Measurements from ENCODE around the gene CD52.

Gene CD52

DNA sequence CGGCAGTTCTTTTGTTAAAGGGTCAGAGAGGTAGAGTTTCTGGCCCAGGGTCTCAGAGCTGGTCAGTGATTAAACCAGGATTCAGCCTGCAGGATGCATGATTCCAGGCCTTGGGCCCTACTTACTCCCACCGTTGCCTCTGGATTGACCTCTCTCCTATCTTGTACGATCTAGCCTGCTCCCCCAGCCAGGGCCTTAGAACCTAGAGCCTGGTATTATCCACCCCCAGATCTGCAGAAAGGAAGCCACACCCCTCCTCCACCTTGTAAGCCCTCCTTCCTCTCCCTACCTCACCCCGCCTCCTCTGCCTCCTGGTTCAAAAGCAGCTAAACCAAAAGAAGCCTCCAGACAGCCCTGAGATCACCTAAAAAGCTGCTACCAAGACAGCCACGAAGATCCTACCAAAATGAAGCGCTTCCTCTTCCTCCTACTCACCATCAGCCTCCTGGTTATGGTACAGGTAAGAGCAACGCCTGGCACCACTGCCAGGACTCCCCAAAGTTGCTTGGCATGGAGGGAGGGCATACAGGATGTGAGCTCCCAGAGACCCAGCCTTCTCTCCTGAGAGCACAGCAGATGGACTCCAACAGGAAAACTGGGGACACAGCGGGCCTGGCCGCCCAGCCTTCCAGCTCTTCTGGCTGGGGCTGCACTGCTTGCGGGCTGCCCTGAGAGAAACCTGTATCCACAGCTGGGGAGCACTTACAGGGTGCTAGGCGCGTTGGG is at the start of gene CD52:
TSS of gene CD52 (plus strand) at position 347 of the 726 bp plus-strand sequence. CDS start at position 407, 60 bp downstream.
- DNase-seq, result no peak

- no peak for DNase-seq
Measured at GRCh38 chr1:26268290-26269197, 49.2 kb upstream of the CD52 start.

DNA sequence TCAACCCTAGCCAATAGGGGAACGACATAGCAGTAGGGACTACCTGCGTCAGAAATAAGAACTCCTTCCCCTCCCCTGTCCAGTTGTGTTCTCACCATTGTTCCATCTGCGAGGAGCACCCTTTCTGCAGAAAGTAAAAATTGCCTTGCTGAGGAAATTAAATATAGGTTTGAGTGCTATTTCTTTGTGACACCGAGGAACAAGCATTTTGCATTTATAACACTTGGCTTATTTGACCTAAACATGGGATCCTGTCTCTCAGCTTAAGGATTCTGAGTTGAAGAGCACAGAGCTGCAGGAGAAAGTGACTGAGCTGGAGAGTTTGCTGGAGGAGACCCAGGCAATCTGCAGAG is 48.6 kb upstream of the CD52 start:
- DNase-seq, result no peak

DNA sequence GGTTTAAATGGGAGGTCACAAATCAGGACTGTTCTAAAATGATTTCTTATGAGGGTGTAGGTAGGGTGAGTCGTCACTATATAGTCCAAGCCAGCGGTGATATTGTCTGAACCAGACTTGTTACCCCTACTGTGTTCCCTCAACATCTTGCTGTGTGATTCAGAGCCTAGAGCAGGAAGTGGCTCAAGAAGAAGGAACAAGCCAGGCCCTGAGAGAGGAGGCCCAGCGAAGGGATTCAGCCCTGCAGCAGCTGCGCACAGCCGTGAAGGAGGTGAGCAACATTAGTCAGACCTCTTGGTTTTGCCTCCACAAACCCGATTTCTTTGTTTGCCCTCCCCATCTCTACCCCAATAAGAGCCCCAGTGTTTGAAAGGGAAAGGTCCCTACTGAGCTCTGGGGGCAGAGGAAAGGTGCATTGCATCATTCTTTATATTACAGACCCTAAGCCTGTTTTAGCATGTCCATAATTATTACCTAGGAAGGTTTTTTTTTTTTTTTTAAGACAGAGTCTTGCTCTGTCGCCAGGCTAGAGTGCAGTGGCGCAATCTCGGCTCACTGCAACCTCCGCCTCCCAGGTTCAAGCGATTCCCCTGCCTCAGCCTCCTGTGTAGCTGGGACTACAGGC is 42.8 kb upstream of the CD52 start:
- DNase-seq, result no peak

DNA sequence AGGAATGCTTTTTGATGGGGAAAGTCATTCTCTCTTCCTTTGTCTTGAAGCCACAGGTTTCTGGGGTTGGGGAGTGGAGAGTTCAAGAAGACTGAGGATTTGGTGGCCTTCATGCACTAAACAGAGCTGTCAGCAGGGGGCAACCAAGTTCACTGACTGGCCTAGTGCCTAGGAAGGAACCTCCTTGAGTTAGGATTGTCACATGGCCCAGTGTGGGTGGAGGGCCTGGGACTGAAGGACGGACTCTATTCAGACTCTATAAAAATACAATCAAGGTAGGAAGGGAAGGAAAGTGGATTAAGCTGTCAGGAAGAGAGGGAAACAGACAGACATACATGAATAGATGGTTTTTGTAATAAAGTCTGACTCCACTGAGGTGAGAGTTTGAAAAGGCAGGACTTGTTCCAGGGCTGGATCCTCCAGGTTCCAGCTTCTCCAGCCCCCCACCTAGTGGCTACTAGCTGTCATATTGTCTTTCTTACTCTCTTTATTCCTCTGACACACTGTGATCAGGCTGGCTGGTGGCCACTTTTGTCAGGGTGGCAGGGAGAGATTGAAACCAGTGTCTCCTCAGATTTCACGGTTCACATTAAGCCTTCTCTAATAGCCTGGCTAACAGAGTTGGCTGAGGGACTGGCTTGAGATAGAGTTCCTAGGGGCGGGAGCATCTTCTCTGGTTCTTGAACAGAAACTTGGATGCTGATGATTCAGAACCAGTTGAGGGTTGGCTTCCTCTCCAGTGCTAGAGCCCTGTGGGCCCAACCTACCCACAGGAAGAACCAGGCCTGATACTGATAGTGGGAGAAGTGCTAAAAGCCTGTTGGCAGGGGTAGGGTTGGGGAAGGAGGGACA is 42.0 kb upstream of the CD52 start:
- DNase-seq, result peak; percentile 37

DNA sequence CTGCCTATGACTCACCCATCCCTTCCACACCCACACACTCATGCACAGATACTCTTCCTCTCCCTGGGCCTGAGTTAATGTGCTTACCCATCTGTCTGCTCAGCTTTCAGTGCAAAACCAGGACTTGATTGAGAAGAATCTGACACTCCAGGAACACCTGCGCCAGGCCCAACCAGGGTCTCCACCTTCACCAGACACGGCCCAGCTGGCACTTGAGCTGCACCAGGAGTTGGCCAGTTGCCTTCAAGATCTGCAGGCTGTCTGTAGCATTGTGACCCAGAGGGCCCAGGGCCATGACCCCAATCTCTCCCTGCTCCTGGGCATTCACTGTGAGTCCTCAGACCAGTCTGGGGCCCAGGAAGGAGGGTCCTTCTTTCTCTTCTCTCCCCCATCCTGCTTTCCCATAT is 41.3 kb upstream of the CD52 start:
- DNase-seq, result no peak

DNA sequence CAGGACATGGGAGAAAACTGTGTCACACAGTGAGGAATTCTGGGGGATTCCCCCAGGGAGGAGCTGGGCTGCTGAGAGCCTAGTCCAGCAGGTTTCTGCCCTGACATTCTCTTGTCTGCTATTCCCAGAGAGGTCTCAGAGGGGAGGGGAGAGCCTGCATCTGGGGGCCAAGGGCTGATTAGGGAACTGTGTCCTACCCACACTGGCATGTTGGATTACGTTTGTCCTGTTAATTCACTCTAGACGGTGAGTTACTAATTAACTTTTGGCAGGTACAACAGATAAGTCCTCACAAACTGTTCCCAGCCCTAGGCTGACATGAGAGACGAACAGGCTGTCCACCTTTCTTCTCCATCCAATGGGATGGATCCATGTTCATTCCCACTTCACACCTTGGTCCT is 40.5 kb upstream of the CD52 start:
- no peak for DNase-seq

DNA sequence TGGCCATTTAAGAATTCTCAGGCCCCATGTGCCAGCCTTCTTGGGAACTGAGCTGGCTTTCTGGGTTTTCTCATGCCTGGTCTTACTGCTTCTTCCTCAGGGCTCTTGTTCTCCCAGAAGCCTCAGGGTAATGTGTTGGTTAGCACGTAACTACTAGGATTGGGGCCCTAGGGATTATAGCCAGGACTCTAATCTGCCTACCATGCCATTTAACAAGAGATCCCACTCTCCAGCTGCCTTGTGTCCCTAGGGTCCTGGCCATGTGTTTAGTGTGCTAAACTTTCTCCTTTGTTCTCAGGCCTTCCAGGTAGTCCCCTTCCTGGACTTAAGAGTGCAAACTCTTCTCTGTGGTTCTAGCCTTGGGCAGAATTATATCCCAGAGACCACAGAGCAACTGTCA is 40.0 kb upstream of the CD52 start:
- DNase-seq, result no peak

- no peak for DNase-seq
Measured at GRCh38 chr1:26278303-26278702, 39.5 kb upstream of the CD52 start.

DNA sequence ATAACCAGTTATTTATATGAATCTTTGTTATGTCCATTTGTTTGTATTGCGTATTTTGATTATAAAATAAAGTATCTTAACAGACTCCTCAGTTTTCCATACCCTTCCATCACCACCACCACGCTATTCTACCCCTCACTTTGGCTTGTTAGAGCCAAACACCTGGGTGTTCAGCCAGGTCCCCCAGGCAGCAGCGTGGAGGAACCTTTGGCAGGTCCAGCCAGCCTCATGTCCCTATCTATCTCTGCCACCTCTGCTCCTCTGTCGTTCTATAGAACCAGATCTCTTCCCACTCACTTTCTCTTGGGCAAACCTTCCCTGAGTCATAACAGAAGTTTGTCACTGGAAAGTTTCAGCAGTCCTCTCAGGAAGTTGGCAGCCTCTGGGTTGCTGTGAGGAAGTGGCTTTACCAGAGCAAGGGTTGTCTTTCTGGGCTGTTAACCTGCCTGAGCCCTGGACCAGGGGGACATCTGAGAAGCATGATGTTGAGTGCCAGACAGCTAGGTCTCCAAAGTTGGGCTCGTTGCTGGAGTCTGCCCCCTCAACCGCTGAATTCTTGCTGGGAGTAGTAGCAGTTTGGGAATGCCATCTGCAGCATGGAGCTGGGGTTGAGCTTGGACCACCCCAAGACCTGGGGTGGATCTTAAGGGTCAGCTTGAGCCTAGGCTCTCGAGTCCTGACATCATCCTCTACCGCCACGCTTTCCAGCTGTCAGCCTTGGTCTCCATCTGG is 38.9 kb upstream of the CD52 start:
- no peak for DNase-seq

- peak; percentile 84 for DNase-seq
Measured at GRCh38 chr1:26279456-26280332, 38.1 kb upstream of the CD52 start, which contains the start of gene SH3BGRL3. Gene SH3BGRL3, plus strand, starts transcription at chr1:26280086. Its CDS starts 70 bp downstream, at chr1:26280156.

GRCh38 chr1:26280333-26281042 is 37.3 kb upstream of the CD52 start:
- DNase-seq, result no peak

- no peak for DNase-seq
Measured at GRCh38 chr1:26281091-26281958, 36.4 kb upstream of the CD52 start.

- DNase-seq, result peak; percentile 68
Measured at GRCh38 chr1:26281971-26282370, 35.8 kb upstream of the CD52 start.

DNA sequence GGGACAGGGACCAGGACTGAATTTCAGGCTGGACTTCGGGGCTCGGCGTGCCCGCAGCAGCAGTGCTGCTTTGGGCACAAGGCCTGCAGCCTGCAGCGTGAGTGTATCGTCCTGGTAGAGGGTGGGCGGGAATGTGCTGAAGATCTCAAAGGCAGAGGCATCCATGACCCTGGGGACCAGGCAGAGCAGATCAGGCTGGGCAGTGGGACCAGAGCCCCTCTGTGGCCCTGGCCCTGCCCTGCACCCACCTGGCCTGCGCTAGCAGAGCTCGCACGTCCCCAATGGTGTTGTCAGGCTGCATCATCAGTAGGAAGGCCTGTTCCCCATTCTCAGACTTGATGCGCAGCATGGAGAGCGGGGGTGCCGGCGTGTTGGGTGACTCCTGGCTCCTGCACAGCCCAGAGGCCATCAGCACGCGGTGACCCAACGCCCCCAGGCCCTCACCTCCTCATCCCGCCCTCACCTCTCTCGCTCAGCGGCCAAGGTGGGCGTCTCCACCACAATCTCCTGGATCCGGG is 35.3 kb upstream of the CD52 start:
- DNase-seq, result no peak

DNA sequence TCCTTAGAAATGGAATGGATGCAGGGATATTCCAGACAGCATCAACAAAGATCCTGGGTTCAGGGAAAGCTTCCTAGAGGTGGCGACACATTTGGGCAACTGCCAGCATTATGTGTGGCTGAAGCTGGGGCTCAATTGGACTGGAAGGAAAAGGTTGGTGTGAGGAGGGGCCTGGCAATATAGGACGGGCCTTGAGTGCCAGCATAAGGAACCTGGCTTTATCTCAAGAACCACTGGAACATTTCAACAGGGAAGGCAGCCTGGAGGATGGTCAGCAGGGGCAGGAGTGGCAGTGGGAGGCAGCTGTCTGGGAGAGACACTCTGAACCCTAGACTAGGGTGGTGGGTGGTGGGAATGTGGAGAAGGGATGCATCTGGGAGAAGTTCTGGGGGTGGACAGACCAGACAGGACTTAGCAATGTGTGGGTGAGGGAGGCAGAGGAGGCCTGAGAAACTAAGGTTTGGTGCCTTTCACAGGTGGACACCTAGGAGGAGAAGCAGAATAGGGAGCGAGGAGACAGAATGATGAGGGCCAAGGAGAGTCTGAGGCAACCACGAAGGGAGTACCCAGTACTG is 34.4 kb upstream of the CD52 start:
- DNase-seq, result no peak

DNA sequence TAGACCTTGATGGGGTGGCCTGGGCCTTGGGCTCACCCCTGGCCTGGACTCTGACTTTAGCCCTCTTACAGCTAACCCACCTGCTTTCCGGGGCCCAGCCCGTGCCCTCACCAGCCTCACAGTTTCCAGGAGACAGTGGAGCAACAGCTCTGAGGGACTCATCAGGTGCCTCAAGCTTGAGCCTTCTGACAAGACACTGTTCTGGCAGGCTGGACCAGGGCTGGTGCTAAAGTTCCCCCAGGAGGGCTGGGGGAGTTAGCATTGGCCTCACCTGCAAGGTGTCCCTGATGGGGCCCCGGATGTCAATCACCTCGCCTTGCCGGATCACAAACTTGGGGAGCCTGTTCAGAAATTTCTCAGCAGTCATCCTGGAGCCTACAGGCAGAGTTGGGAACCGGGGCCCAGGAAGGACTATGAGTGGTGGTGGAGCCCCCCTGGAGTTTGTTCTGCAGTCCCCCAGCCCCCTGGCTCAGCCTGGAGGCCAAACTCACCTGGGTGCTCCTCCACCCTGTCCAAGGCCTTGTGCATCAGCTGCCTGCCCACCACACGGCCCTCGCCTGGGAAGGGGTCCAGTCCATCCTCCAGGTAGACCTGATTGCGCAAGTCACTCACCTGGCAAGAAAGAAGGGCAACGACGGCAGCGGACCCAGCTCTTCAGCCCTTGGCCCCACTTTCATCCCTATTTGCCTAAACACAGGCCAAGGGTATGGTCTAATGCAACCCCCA is 33.7 kb upstream of the CD52 start:
- no peak for DNase-seq
